ENCODE results near the gene LIMCH1.

Gene LIMCH1

DNA sequence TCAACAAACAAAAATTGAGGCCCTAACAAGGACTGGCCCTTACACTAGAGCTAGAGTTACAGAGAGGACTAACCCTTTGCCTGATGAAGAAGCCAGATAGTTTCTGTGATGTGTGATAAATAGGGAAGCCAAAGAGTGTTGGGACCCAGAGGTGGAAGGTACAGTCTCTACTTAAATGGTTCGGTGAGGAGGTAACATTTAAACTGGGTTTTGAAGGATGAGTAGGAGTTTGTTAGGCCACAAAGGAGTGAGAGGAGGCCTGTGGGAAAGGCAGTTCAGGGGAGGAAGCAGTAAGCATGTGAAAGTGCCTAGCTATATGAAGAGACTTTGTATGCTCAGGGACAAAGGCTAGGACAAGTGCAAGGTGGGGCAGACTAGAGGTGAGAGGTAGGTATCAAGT is 23.8 kb upstream of the LIMCH1 start:
- no peak for DNase-seq (ENCODE audit: extremely low read depth, insufficient read length)
- H3K36me3 ChIP-seq (ENCODE audit: control insufficient read depth, insufficient read depth, low read length), result no peaks in the 10 kb centered on the region
- H3K27me3 ChIP-seq (replicated peaks; ENCODE audit: control insufficient read depth, insufficient read depth, low read length), result no peaks in the 10 kb centered on the region
- no peak overlapping the region for H3K4me3 ChIP-seq (replicated peaks; ENCODE audit: low read depth, low read length)
- TF ChIP-seq, protein P1, sequence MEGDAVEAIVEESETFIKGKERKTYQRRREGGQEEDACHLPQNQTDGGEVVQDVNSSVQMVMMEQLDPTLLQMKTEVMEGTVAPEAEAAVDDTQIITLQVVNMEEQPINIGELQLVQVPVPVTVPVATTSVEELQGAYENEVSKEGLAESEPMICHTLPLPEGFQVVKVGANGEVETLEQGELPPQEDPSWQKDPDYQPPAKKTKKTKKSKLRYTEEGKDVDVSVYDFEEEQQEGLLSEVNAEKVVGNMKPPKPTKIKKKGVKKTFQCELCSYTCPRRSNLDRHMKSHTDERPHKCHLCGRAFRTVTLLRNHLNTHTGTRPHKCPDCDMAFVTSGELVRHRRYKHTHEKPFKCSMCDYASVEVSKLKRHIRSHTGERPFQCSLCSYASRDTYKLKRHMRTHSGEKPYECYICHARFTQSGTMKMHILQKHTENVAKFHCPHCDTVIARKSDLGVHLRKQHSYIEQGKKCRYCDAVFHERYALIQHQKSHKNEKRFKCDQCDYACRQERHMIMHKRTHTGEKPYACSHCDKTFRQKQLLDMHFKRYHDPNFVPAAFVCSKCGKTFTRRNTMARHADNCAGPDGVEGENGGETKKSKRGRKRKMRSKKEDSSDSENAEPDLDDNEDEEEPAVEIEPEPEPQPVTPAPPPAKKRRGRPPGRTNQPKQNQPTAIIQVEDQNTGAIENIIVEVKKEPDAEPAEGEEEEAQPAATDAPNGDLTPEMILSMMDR (IDR thresholded peaks at IDR 0.05; ENCODE audit: insufficient read depth, low read length, poor library complexity, severe bottlenecking), result no peak

DNA sequence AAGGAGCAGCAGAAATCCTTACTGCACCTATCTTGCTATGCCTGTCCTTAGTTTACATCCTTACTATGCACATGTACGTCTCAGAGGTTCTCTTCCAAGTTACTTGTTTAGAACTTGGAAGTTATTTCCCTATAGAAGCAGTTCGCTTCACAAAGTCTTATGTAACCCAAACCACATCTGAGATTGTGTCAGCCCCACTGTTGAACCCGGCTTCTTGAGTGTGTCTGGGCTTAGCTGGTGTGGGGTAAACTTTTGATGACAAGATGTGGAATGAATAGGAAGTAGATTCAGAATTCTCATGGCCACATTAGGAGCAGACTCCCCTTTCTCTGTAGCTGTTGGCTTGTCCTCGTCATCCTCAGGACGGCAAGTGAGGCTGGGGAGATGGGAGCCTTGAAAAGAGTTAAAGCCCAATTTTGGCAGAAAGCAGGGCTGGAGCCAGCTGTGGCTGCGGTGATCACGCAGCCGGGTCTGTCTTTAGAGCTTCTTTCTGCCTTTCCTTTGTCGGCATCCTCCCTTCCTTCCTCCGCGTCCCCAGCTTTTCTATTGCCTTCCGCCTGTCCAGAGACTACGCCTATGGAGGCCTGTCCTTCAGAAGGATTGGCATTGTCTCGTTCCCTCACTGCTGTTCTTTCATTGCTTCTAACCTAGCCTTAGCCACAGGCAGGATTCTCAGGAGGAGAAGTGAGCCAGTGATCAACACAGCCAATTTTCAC is 23.0 kb upstream of the LIMCH1 start:
- no peaks in the 10 kb centered on the region for H3K27me3 ChIP-seq (replicated peaks; ENCODE audit: control insufficient read depth, insufficient read depth, low read length)
- TF ChIP-seq, protein P1 (IDR thresholded peaks at IDR 0.05; ENCODE audit: insufficient read depth, low read length, poor library complexity, severe bottlenecking), result no peak
- no peaks in the 10 kb centered on the region for H3K36me3 ChIP-seq (ENCODE audit: control insufficient read depth, insufficient read depth, low read length)
- DNase-seq (ENCODE audit: extremely low read depth, insufficient read length), result no peak
- no peak overlapping the region for H3K4me3 ChIP-seq (replicated peaks; ENCODE audit: low read depth, low read length)

GRCh38 chr4:41517121-41517520 is 20.8 kb upstream of the LIMCH1 start:
- H3K4me3 ChIP-seq (replicated peaks; ENCODE audit: low read depth, low read length), result no peak overlapping the region
- no peak for DNase-seq (ENCODE audit: extremely low read depth, insufficient read length)
- no peaks in the 10 kb centered on the region for H3K36me3 ChIP-seq (ENCODE audit: control insufficient read depth, insufficient read depth, low read length)
- no peaks in the 10 kb centered on the region for H3K27me3 ChIP-seq (replicated peaks; ENCODE audit: control insufficient read depth, insufficient read depth, low read length)
- TF ChIP-seq, protein P1 (IDR thresholded peaks at IDR 0.05; ENCODE audit: insufficient read depth, low read length, poor library complexity, severe bottlenecking), result no peak

DNA sequence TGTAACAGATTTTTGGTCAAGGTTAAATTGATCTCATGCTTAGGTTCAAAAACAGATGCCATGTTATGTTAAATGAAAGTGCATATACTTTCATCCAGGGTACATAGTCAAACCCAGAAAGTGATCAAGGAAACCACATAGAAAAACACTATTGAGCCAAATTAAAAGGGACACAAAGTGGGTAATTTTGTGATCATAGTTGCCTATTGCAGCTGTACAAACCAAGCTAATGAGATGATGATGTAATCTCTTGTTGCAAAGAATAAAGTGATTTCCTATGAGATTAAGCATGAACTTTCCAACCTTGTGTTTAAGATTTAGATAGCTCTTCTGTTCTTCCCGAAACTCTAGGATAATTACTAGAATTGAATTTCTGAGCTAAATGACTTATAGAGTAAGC is 20.2 kb upstream of the LIMCH1 start:
- Histone ChIP-seq H3K27me3 (replicated peaks; ENCODE audit: control insufficient read depth, insufficient read depth, low read length) (no peaks in the 10 kb centered on the region), H3K36me3 (ENCODE audit: control insufficient read depth, insufficient read depth, low read length) (no peaks in the 10 kb centered on the region), H3K4me3 (replicated peaks; ENCODE audit: low read depth, low read length) (no peak overlapping the region)
- TF ChIP-seq, protein P1 (IDR thresholded peaks at IDR 0.05; ENCODE audit: insufficient read depth, low read length, poor library complexity, severe bottlenecking), result no peak
- DNase-seq (ENCODE audit: extremely low read depth, insufficient read length), result no peak

DNA sequence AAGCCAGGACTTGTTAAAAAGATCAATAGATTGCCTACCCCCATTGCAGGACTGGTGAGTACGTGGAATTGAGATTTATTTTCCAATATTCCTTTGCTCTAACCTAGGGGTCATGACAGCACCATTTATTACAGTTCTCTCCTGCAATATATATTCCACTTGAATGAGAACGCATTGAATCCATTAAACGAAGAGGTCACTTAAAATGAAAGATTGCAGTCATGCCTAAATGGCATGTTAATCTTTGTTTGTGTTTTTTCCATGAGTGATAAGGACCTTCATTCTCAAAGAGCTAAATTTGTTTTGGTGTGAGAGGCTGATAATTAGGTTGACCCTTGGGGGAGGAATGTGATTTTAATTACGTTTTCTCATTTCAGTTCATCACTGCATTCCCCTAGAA is 13.5 kb upstream of the LIMCH1 start:
- DNase-seq (ENCODE audit: extremely low read depth, insufficient read length), result no peak
- Histone ChIP-seq H3K27me3 (replicated peaks; ENCODE audit: control insufficient read depth, insufficient read depth, low read length) (no peaks in the 10 kb centered on the region), H3K36me3 (ENCODE audit: control insufficient read depth, insufficient read depth, low read length) (no peaks in the 10 kb centered on the region), H3K4me3 (replicated peaks; ENCODE audit: low read depth, low read length) (no peak overlapping the region)
- TF ChIP-seq, protein P1 (IDR thresholded peaks at IDR 0.05; ENCODE audit: insufficient read depth, low read length, poor library complexity, severe bottlenecking), result no peak

DNA sequence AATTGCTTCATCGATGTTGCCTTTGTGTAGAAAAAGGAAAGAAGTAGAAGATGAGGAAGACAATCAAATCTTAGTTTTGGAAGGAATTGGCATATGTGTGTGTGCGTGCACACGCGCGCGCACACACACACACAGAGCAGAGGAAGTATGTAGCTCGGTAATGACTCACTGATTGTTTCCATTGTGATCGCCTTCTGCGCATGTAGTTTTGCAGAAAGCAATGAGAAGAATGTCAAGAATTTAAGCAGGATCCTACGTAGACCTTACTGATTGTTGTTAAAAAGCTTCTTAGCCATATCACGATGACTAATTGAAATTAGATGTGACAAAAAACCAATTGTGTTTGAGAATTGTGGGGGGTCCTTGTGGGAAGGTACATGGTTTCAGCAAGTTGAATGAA is 12.8 kb upstream of the LIMCH1 start:
- DNase-seq (ENCODE audit: extremely low read depth, insufficient read length), result no peak
- no peaks in the 10 kb centered on the region; the same call in 1 of the 2 replicates for H3K27me3 ChIP-seq (replicated peaks; ENCODE audit: control insufficient read depth, insufficient read depth, low read length)
- no peaks in the 10 kb centered on the region for H3K36me3 ChIP-seq (ENCODE audit: control insufficient read depth, insufficient read depth, low read length)
- no peak overlapping the region for H3K4me3 ChIP-seq (replicated peaks; ENCODE audit: low read depth, low read length)
- TF ChIP-seq, protein P1 (IDR thresholded peaks at IDR 0.05; ENCODE audit: insufficient read depth, low read length, poor library complexity, severe bottlenecking), result no peak

Measured in GM06990 (cell line).